K562 (cell line): ENCODE data around the gene ZNF548. TPM values are rescaled to one million over a fixed set of nuclear protein-coding genes. Genes with fewer than 3 reads are reported as not detected.

Experiments
- CEBPG ChIP-seq, 3 experiments: fragments of 200-800 bp in 1 of 3; sonication (Bioruptor generic) in 1 of 3; sonication (generic) in 1 of 3; formaldehyde crosslinking in 1 of 3; IDR thresholded peaks in 2 of 3; conservative IDR thresholded peaks in 1 of 3; 2 replicates each; pipeline versions ENCODE4 v1.6.1 to v1.8.0; 2016 to 2022; ENCODE audit warnings: missing compliant biosample characterization in 2 of 3, missing genetic modification characterization in 2 of 3, mild to moderate bottlenecking in 1 of 3, missing genetic modification reagents in 1 of 3
- DIDO1 ChIP-seq: fragments of 450-650 bp; IDR thresholded peaks from 2 replicates; pipeline ENCODE4 v1.6.1; 2016; ENCODE audit warnings: low read depth, missing biosample characterization, missing genetic modification characterization
- DMBX1 ChIP-seq: fragments of 250-450 bp; sonication (Bioruptor Pico); IDR thresholded peaks from 2 replicates; pipeline ENCODE4 v1.8.0; 2022; ENCODE audit warnings: inconsistent platforms, mild to moderate bottlenecking, moderate library complexity, borderline replicate concordance
- ELF1 ChIP-seq: fragments of 200-800 bp; sonication (Bioruptor generic); IDR thresholded peaks from 2 replicates; pipeline ENCODE4 v1.6.1; 2016; ENCODE audit warnings: missing genetic modification characterization, missing compliant biosample characterization
- FOXK2 ChIP-seq, 2 experiments: fragments of 450-650 bp; IDR thresholded peaks in 1 of 2; conservative IDR thresholded peaks in 1 of 2; 2 replicates each; pipeline ENCODE4 v1.6.1; 2016; ENCODE audit warnings: low read depth in 2 of 2, mild to moderate bottlenecking in 1 of 2
- HNRNPLL ChIP-seq: fragments of 200-400 bp; formaldehyde crosslinking; IDR thresholded peaks from 2 replicates; pipeline ENCODE4 v1.6.1; 2017; ENCODE audit warnings: low read length, low read depth, mild to moderate bottlenecking; ENCODE audit not compliant: poor library complexity, severe bottlenecking
- ILK ChIP-seq: fragments of 450-650 bp; IDR thresholded peaks from 2 replicates; pipeline ENCODE4 v1.6.1; 2016; ENCODE audit warnings: missing genetic modification characterization, low read depth, mild to moderate bottlenecking, missing compliant biosample characterization, moderate library complexity, borderline replicate concordance
- KAT2B ChIP-seq: IDR thresholded peaks from one replicate; pipeline ENCODE4 v1.6.1; 2012; ENCODE audit warnings: low read depth, mild to moderate bottlenecking, control low read depth, inconsistent platforms, low read length, moderate library complexity
- MAFK ChIP-seq: IDR thresholded peaks from 2 replicates; pipeline ENCODE4 v1.6.1; 2011; ENCODE audit warnings: low read length, improper control_type of control experiment
- MBD2 ChIP-seq: sonication (generic); IDR thresholded peaks from 2 replicates; pipeline ENCODE4 v1.6.1; 2016; ENCODE audit warnings: low read depth, borderline replicate concordance
- MTA3 ChIP-seq: fragments of 450-650 bp; formaldehyde crosslinking; IDR thresholded peaks from 2 replicates; pipeline ENCODE4 v1.6.1; 2017; ENCODE audit warnings: mild to moderate bottlenecking, borderline replicate concordance
- NR2C2 ChIP-seq, 2 experiments: fragments of 200-800 bp in 1 of 2; sonication (Bioruptor generic) in 1 of 2; sonication (generic) in 1 of 2; formaldehyde crosslinking in 1 of 2; IDR thresholded peaks; 2 replicates each; pipeline versions ENCODE4 v1.6.1 to v1.8.0; 2016 to 2022; ENCODE audit warnings: mild to moderate bottlenecking in 1 of 2, missing compliant biosample characterization in 1 of 2, missing genetic modification characterization in 1 of 2, missing genetic modification reagents in 1 of 2
- PTBP1 ChIP-seq: fragments of 200-400 bp; formaldehyde crosslinking; IDR thresholded peaks from 2 replicates; pipeline ENCODE4 v1.6.1; 2017; ENCODE audit warnings: low read depth, low read length
- SP1 ChIP-seq: sonication (generic); formaldehyde crosslinking; IDR thresholded peaks from 2 replicates; pipeline ENCODE4 v1.8.1; 2022; ENCODE audit warnings: mild to moderate bottlenecking, missing genetic modification reagents
- SP2 ChIP-seq: IDR thresholded peaks from 2 replicates; pipeline ENCODE4 v1.6.1; 2011; ENCODE audit warnings: mild to moderate bottlenecking, low read depth, low read length, moderate library complexity; ENCODE audit not compliant: poor library complexity, severe bottlenecking; ENCODE audit errors: extremely low read depth
- TARDBP ChIP-seq: fragments of 450-650 bp; IDR thresholded peaks from 2 replicates; pipeline ENCODE4 v1.6.1; 2016
- THRAP3 ChIP-seq: fragments of 450-650 bp; IDR thresholded peaks from 2 replicates; pipeline ENCODE4 v1.6.1; 2016; ENCODE audit warnings: mild to moderate bottlenecking, inconsistent platforms, borderline replicate concordance
- ZNF143 ChIP-seq: sonication (generic); formaldehyde crosslinking; IDR thresholded peaks from 2 replicates; pipeline ENCODE4 v1.9.0; 2022; ENCODE audit warnings: mild to moderate bottlenecking, missing genetic modification reagents
- ZNF384 ChIP-seq: IDR thresholded peaks from 2 replicates; pipeline ENCODE4 v1.6.1; 2012; ENCODE audit warnings: low read depth, low read length, improper control_type of control experiment
- ZNF507 ChIP-seq: conservative IDR thresholded peaks from 2 replicates; pipeline ENCODE4 v1.6.1; 2017; ENCODE audit warnings: missing genetic modification characterization, missing compliant biosample characterization
- ZNF583 ChIP-seq: fragments of 250-450 bp; sonication (Bioruptor Pico); IDR thresholded peaks from 2 replicates; pipeline ENCODE4 v1.4.0; 2020
- ZNF785 ChIP-seq: fragments of 250-450 bp; sonication (Bioruptor Pico); IDR thresholded peaks from 2 replicates; pipeline ENCODE4 v1.4.0; 2020; ENCODE audit warnings: mild to moderate bottlenecking
- polyA plus RNA-seq, 8 experiments: library from polyadenylated mRNA; depleted of rRNA in 4 of 8; stranded (reverse) in 5 of 8; unstranded in 3 of 8; fragments of >200 nt; fragmentation: Nextera tagmentation in 2 of 8; fragmentation: Illumina TruSeq in 1 of 8; extraction: Ambion mirVana in 2 of 8; extraction: Trizol in 1 of 8; gene quantifications; 2 replicates each; pipeline versions ENCODE4 v1.2.1 to v1.2.3, GENCODE V29; 2011 to 2014; ENCODE audit warnings: inconsistent platforms in 1 of 8, missing spikeins in 1 of 8
- total RNA-seq, 7 experiments: library from RNA; depleted of rRNA in 6 of 7; stranded (reverse); fragments of >200 nt in 6 of 7; fragmentation: Illumina TruSeq in 2 of 7; extraction: Trizol in 2 of 7; gene quantifications; 2 replicates each; pipeline versions ENCODE4 v1.2.1 to v1.2.3, GENCODE V29; 2011 to 2021; ENCODE audit warnings: low replicate concordance in 1 of 7
- TF ChIP-seq, protein P1 (sequence below): sonication (generic); formaldehyde crosslinking; IDR thresholded peaks from 2 replicates; pipeline ENCODE4 v1.8.1; 2023; ENCODE audit warnings: mild to moderate bottlenecking, missing genetic modification reagents
- TF ChIP-seq, protein P2 (sequence below): sonication (generic); formaldehyde crosslinking; IDR thresholded peaks from 2 replicates; pipeline ENCODE4 v1.4.0; 2020; ENCODE audit warnings: mild to moderate bottlenecking, missing genetic modification reagents

ZNF548 gene
- total and polyA plus RNA-seq, 9 of the 15 experiments (the other 6 are each of a cell fraction or from before 2014, with no cell fraction given): 1.5 to 8.7 (median 4.5) TPM

DNA sequence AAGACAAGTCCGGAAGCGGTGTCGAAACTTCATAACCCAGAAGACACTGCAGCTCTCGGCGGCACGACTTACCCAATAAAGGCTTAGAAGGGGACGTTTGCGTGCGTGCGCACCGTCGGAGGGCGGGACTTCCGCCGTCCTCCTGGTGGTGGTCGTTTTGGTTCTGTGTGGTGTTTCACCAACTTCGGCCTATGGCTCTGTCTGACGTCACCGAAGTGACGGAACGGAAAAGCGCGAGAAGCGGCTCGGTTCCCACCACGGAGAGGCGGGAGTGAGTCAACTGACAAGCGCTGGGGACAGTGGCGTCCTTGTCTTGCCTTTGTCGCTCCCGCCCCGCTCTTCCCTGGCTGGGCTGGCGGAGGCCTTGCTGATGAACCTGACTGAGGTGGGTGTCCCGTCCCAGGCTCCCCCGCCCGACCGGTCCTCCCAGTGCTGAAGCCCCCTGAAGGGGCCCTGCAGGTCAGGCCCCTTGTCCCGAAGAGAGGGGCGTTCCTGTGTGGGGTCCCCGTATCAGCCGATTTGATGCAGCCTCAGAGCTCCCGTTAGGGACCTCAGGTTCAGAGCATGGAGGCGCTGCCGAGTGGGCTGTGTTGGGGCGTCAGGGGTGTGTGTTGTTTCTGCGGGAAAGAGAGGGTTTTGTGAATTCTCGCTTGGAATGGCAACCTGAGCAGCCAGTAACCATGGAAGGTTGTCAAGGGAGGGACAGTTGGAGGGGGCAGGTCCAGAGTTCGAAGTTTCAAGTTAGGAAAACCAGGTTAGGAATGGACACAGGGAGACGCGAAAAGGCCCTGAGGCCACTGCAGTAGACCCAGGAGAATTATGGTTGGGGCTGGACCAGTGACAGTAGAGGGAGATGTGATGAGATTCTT, at the start of gene ZNF548 (continued):
- TF ChIP-seq ILK (tag) (no peak), KAT2B (no peak), ZNF583 (CRISPR knock-in tag) (0 out of 2 replicates have a peak, but pooled peaks have one; percentile 34), CEBPG (CRISPR knock-in tag; IDR thresholded peaks at IDR 0.05) (peak; percentile 71), CEBPG (tag; conservative IDR thresholded peaks at IDR 0.05 in 1 of 2, IDR thresholded peaks at IDR 0.05 in 1 of 2) (peak; percentile 68 to 73), ZNF384 (no peak), MBD2 (peak; percentile 73; the same call in 1 of the 2 replicates), ZNF143 (peak; percentile 83), HNRNPLL (peak; percentile 61), PTBP1 (no peak), SP1 (CRISPR knock-in tag) (peak; percentile 54; the same call in 1 of the 2 replicates), NR2C2 (CRISPR knock-in tag; IDR thresholded peaks at IDR 0.05) (no peak), NR2C2 (tag; IDR thresholded peaks at IDR 0.05) (peak; percentile 69), ZNF785 (no peak), DMBX1 (CRISPR knock-in tag) (no peak), THRAP3 (no peak), MAFK (no peak), ZNF507 (no peak), TARDBP (peak; percentile 80), DIDO1 (tag) (peak; percentile 52; the same call in 1 of the 2 replicates), SP2 (peak; percentile 64), ELF1 (peak; percentile 81), MTA3 (peak; percentile 94), FOXK2 (conservative IDR thresholded peaks at IDR 0.05 in 1 of 2, IDR thresholded peaks at IDR 0.05 in 1 of 2; ENCODE audit: low read depth in 2 of 2) (peak in 1 of 2 experiments; percentile 69; a peak in 3 of 4 replicates)
- TF ChIP-seq, protein P1, sequence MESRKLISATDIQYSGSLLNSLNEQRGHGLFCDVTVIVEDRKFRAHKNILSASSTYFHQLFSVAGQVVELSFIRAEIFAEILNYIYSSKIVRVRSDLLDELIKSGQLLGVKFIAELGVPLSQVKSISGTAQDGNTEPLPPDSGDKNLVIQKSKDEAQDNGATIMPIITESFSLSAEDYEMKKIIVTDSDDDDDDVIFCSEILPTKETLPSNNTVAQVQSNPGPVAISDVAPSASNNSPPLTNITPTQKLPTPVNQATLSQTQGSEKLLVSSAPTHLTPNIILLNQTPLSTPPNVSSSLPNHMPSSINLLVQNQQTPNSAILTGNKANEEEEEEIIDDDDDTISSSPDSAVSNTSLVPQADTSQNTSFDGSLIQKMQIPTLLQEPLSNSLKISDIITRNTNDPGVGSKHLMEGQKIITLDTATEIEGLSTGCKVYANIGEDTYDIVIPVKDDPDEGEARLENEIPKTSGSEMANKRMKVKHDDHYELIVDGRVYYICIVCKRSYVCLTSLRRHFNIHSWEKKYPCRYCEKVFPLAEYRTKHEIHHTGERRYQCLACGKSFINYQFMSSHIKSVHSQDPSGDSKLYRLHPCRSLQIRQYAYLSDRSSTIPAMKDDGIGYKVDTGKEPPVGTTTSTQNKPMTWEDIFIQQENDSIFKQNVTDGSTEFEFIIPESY (CRISPR knock-in tag): peak; percentile 19; the same call in 1 of the 2 replicates
- TF ChIP-seq, protein P2, sequence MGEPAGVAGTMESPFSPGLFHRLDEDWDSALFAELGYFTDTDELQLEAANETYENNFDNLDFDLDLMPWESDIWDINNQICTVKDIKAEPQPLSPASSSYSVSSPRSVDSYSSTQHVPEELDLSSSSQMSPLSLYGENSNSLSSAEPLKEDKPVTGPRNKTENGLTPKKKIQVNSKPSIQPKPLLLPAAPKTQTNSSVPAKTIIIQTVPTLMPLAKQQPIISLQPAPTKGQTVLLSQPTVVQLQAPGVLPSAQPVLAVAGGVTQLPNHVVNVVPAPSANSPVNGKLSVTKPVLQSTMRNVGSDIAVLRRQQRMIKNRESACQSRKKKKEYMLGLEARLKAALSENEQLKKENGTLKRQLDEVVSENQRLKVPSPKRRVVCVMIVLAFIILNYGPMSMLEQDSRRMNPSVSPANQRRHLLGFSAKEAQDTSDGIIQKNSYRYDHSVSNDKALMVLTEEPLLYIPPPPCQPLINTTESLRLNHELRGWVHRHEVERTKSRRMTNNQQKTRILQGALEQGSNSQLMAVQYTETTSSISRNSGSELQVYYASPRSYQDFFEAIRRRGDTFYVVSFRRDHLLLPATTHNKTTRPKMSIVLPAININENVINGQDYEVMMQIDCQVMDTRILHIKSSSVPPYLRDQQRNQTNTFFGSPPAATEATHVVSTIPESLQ (CRISPR knock-in tag): 0 out of 2 replicates have a peak, but pooled peaks have one; percentile 34
